HG03066 (cell line): ENCODE measurements around the gene PRDX5.
"Not testable (repeated sequence)": the region's sequence is repeated elsewhere in the genome, so short reads cannot be mapped to it uniquely, and the experiment has no call there.

Experiments used
- ATAC-seq: cut with Tn5 transposase; IDR thresholded peaks from one replicate; pipeline ENCODE4 v1.9.1; 2021; ENCODE audit warnings: low read depth; ENCODE audit not compliant: unreplicated experiment

PRDX5 gene

GRCh38 chr11:64305075-64305690 is 12.7 kb upstream of the PRDX5 start, which contains the start of gene ESRRA:
ESRRA (plus strand) TSS chr11:64305524; CDS start chr11:64307180, 1,656 bp downstream.
- peak; percentile 67 for ATAC-seq

- peak; percentile 22 for ATAC-seq
These were observed 12.0 kb upstream of the PRDX5 start for GRCh38 chr11:64305691-64306562.

GRCh38 chr11:64306563-64306875 is 11.4 kb upstream of the PRDX5 start:
- no peak for ATAC-seq

- no peak for ATAC-seq
These were observed 10.9 kb upstream of the PRDX5 start for GRCh38 chr11:64306876-64307622.

GRCh38 chr11:64307795-64308194 is 10.1 kb upstream of the PRDX5 start:
- not testable (repeated sequence) for ATAC-seq

GRCh38 chr11:64312947-64313346 is 5.0 kb upstream of the PRDX5 start:
- no peak for ATAC-seq

- ATAC-seq, result no peak
These were observed 4.3 kb upstream of the PRDX5 start for GRCh38 chr11:64313491-64314145.

GRCh38 chr11:64314146-64314804 is 3.6 kb upstream of the PRDX5 start:
- no peak for ATAC-seq

GRCh38 chr11:64314805-64315561 is 2.9 kb upstream of the PRDX5 start:
- ATAC-seq, result no peak

GRCh38 chr11:64315667-64316526 is 2.0 kb upstream of the PRDX5 start:
- ATAC-seq, result not testable (repeated sequence)

- ATAC-seq, result no peak
These were observed 1.1 kb upstream of the PRDX5 start for GRCh38 chr11:64316672-64317324.

- peak; percentile 62 for ATAC-seq
These were observed 478 bp upstream of the PRDX5 start, which contains the start of gene TRMT112 for GRCh38 chr11:64317325-64317960. TRMT112 (minus strand) TSS chr11:64317559; CDS start chr11:64317526, 33 bp downstream.

- ATAC-seq, result no peak
These were observed 1.1 kb downstream of the PRDX5 start for GRCh38 chr11:64318766-64319761.

- no peak for ATAC-seq
These were observed 2.6 kb downstream of the PRDX5 start for GRCh38 chr11:64320556-64320955.

GRCh38 chr11:64321026-64321425 is 3.1 kb downstream of the PRDX5 start:
- no peak for ATAC-seq

- no peak for ATAC-seq
These were observed 3.6 kb downstream of the PRDX5 start for GRCh38 chr11:64321533-64321932.
